ENCODE data around the gene GAS2L1.
"Not testable (repeated sequence)": the region's sequence is repeated elsewhere in the genome, so short reads cannot be mapped to it uniquely, and the experiment has no call there.

The GAS2L1 gene

DNA sequence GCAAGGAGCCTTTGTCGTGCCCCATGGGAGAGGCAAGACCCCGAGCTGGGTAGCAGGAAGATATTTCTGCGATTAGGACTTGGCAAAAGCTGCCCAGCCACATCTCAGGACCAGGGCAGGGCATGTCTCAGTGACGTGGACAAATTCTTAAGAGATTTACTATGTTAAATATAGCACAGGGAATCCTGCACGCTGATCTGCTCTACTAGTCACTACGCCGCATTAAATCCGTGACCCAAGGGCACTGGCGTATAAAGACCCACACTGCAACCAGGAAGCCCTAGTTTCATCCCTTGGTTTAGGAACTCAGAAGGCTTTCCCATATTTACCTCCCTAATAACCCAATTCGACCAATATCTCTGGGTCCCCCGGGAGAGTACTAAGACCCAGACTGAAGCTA is 46.8 kb downstream of the GAS2L1 start:
- no peaks in the 10 kb centered on the region for H3K79me2 ChIP-seq (ENCODE audit: insufficient read depth, low read length)
- no peak for DNase-seq
- H2AFZ ChIP-seq (ENCODE audit: low read depth, low read length): no peak overlapping the region
- no peak overlapping the region for H3K27ac ChIP-seq (ENCODE audit: low read length)
- no peak overlapping the region for H3K4me3 ChIP-seq (ENCODE audit: low read depth in 1 of 2, low read length in 2 of 2)
- no peak overlapping the region for H3K9ac ChIP-seq (ENCODE audit: low read depth, low read length)
- H3K36me3 ChIP-seq (ENCODE audit: insufficient read depth, low read length): peaks cover 91% of the 10 kb centered on the region
- no peaks in the 10 kb centered on the region for H3K27me3 ChIP-seq (ENCODE audit: insufficient read depth, low read length, poor library complexity)
- H3K4me1 ChIP-seq (ENCODE audit: insufficient read depth, low read length): no peaks in the 10 kb centered on the region
- H3K4me2 ChIP-seq (ENCODE audit: insufficient read depth, low read length): no peak overlapping the region
- no peaks in the 10 kb centered on the region for H3K9me3 ChIP-seq (ENCODE audit: insufficient read depth, low read length, severe bottlenecking)
- TF ChIP-seq EZH2 (IDR thresholded peaks at IDR 0.05; ENCODE audit: borderline replicate concordance, low read depth, low read length, severe bottlenecking): no peak
- TF ChIP-seq, protein P1, sequence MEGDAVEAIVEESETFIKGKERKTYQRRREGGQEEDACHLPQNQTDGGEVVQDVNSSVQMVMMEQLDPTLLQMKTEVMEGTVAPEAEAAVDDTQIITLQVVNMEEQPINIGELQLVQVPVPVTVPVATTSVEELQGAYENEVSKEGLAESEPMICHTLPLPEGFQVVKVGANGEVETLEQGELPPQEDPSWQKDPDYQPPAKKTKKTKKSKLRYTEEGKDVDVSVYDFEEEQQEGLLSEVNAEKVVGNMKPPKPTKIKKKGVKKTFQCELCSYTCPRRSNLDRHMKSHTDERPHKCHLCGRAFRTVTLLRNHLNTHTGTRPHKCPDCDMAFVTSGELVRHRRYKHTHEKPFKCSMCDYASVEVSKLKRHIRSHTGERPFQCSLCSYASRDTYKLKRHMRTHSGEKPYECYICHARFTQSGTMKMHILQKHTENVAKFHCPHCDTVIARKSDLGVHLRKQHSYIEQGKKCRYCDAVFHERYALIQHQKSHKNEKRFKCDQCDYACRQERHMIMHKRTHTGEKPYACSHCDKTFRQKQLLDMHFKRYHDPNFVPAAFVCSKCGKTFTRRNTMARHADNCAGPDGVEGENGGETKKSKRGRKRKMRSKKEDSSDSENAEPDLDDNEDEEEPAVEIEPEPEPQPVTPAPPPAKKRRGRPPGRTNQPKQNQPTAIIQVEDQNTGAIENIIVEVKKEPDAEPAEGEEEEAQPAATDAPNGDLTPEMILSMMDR (IDR thresholded peaks at IDR 0.05; ENCODE audit: borderline replicate concordance, extremely low read depth, low read length, poor library complexity, severe bottlenecking): no peak
- no peaks in the 10 kb centered on the region for H4K20me1 ChIP-seq (ENCODE audit: insufficient read depth, low read length)
- no peak for ATAC-seq (ENCODE audit: insufficient read depth, low read depth)

DNA sequence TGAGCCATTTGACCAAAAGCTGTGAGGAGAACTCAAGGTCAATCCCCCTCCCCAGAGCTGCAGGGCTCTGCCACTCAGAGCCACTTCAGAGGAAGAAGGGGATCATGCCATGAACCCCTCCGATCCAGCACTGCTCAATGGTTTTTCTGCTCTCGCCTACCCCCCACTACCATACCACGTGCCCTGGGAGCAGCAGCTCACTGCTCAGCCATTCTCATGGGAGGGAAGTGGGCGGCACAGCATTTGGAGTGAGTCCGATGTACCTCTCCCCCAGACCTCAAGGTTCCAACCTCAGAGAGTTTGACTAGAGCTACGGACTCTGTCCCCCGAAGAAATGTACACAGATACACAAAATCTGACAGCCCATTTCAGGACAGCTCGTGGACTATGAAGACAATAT is 47.4 kb downstream of the GAS2L1 start:
- H3K4me3 ChIP-seq (ENCODE audit: low read depth in 1 of 2, low read length in 2 of 2): no peak overlapping the region
- H3K4me2 ChIP-seq (ENCODE audit: insufficient read depth, low read length): no peak overlapping the region
- no peaks in the 10 kb centered on the region for H3K4me1 ChIP-seq (ENCODE audit: insufficient read depth, low read length)
- no peak overlapping the region for H3K9ac ChIP-seq (ENCODE audit: low read depth, low read length)
- no peak overlapping the region for H2AFZ ChIP-seq (ENCODE audit: low read depth, low read length)
- TF ChIP-seq EZH2 (IDR thresholded peaks at IDR 0.05; ENCODE audit: borderline replicate concordance, low read depth, low read length, severe bottlenecking): no peak
- TF ChIP-seq, protein P1 (IDR thresholded peaks at IDR 0.05; ENCODE audit: borderline replicate concordance, extremely low read depth, low read length, poor library complexity, severe bottlenecking): no peak
- H3K36me3 ChIP-seq (ENCODE audit: insufficient read depth, low read length): peaks cover 92% of the 10 kb centered on the region
- H3K79me2 ChIP-seq (ENCODE audit: insufficient read depth, low read length): no peaks in the 10 kb centered on the region
- ATAC-seq (ENCODE audit: insufficient read depth, low read depth) (no peak), DNase-seq (no peak)
- no peaks in the 10 kb centered on the region for H4K20me1 ChIP-seq (ENCODE audit: insufficient read depth, low read length)
- no peak overlapping the region for H3K27ac ChIP-seq (ENCODE audit: low read length)
- H3K9me3 ChIP-seq (ENCODE audit: insufficient read depth, low read length, severe bottlenecking): no peaks in the 10 kb centered on the region
- H3K27me3 ChIP-seq (ENCODE audit: insufficient read depth, low read length, poor library complexity): no peaks in the 10 kb centered on the region

DNA sequence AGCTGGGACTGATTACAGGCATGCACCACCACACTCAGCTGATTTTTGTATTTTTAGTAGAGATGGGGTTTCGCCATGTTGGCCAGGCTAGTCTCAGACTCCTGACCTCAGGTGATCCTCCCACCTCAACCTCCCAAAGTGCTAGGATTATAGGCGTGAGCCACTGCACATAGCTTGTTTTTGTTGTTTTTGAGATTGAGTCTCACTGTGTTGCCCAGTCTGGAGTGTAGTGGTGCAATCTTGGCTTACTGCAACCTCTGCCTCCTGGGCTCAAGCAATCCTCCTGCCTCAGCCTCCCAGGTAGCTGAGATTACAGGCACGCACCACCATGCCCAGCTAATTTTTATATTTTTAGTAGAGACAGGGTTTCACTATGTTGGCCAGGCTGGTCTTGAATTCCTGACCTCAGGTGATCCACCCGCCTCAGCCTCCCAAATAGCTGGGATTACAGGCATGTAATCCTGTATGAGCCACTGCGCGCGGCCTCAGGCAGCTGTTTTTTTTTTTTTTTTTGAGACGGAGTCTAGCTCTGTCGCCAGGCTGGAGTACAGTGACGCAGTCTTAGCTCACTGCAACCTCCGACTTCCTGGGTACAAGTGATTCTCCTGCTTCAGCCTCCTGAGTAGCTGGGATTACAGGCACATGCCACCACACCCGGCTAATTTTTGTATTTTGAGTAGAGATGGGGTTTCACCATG is 50.9 kb downstream of the GAS2L1 start:
- peaks cover 71% of the 10 kb centered on the region for H3K36me3 ChIP-seq (ENCODE audit: insufficient read depth, low read length)
- not testable (repeated sequence) for H3K4me3 ChIP-seq (ENCODE audit: low read depth in 1 of 2, low read length in 2 of 2); H3K79me2 ChIP-seq (ENCODE audit: insufficient read depth, low read length); H3K9me3 ChIP-seq (ENCODE audit: insufficient read depth, low read length, severe bottlenecking); H3K4me1 ChIP-seq (ENCODE audit: insufficient read depth, low read length); H3K4me2 ChIP-seq (ENCODE audit: insufficient read depth, low read length); H4K20me1 ChIP-seq (ENCODE audit: insufficient read depth, low read length); DNase-seq; H3K27me3 ChIP-seq (ENCODE audit: insufficient read depth, low read length, poor library complexity); H3K9ac ChIP-seq (ENCODE audit: low read depth, low read length); ATAC-seq (ENCODE audit: insufficient read depth, low read depth); H2AFZ ChIP-seq (ENCODE audit: low read depth, low read length); H3K27ac ChIP-seq (ENCODE audit: low read length)

DNA sequence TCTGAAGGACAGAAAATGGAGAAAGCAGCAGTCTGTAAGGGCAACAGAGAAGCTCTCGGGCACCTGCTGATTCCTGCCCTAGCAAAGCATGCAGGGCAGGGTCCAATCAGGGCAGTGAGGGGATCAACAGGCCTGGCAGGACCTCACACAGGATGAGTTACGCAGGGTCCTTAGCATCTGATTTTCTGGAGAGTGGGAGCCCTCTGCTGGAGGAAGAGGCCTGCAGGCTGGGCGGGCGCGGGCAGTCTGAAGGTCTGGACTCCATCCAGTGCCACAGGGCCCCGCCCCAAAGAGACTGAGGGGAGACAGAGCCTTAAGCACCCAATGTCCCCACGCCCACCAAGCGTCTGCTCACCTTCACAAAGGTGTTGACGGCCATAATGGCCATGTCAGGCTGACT is 53.0 kb downstream of the GAS2L1 start:
- no peaks in the 10 kb centered on the region for H3K79me2 ChIP-seq (ENCODE audit: insufficient read depth, low read length)
- H3K4me2 ChIP-seq (ENCODE audit: insufficient read depth, low read length): no peak overlapping the region
- H3K9ac ChIP-seq (ENCODE audit: low read depth, low read length): no peak overlapping the region
- H3K9me3 ChIP-seq (ENCODE audit: insufficient read depth, low read length, severe bottlenecking): no peaks in the 10 kb centered on the region
- no peaks in the 10 kb centered on the region for H3K4me1 ChIP-seq (ENCODE audit: insufficient read depth, low read length)
- DNase-seq (no peak), ATAC-seq (ENCODE audit: insufficient read depth, low read depth) (no peak)
- peaks cover 59% of the 10 kb centered on the region for H3K36me3 ChIP-seq (ENCODE audit: insufficient read depth, low read length)
- H2AFZ ChIP-seq (ENCODE audit: low read depth, low read length): no peak overlapping the region
- no peaks in the 10 kb centered on the region for H3K27me3 ChIP-seq (ENCODE audit: insufficient read depth, low read length, poor library complexity)
- no peak overlapping the region for H3K4me3 ChIP-seq (ENCODE audit: low read depth in 1 of 2, low read length in 2 of 2)
- peaks cover 4% of the 10 kb centered on the region; the same call in 1 of the 2 replicates for H4K20me1 ChIP-seq (ENCODE audit: insufficient read depth, low read length)
- TF ChIP-seq, protein P1 (IDR thresholded peaks at IDR 0.05; ENCODE audit: borderline replicate concordance, extremely low read depth, low read length, poor library complexity, severe bottlenecking): peak; percentile 44
- TF ChIP-seq EZH2 (IDR thresholded peaks at IDR 0.05; ENCODE audit: borderline replicate concordance, low read depth, low read length, severe bottlenecking): no peak
- H3K27ac ChIP-seq (ENCODE audit: low read length): no peak overlapping the region

Data from DND-41 (cell line).